GM18909 (cell line): ENCODE results near the gene ZNF594.
"Not testable (repeated sequence)": the region's sequence is repeated elsewhere in the genome, so short reads cannot be mapped to it uniquely, and the experiment has no call there.

ENCODE experiments used
- ATAC-seq: cut with Tn5 transposase; IDR thresholded peaks from one replicate; pipeline ENCODE4 v1.9.1; 2021; ENCODE audit warnings: mild to moderate bottlenecking; ENCODE audit not compliant: unreplicated experiment, poor library complexity

Gene ZNF594

GRCh38 chr17:5137511-5138197 lies 54.0 kb downstream of the ZNF594 start:
- ATAC-seq = not testable (repeated sequence)

- not testable (repeated sequence) for ATAC-seq
These were observed 54.9 kb downstream of the ZNF594 start for GRCh38 chr17:5136580-5137412.

- no peak for ATAC-seq
These were observed 55.7 kb downstream of the ZNF594 start for GRCh38 chr17:5135726-5136579.

- not testable (repeated sequence) for ATAC-seq
These were observed 56.4 kb downstream of the ZNF594 start for GRCh38 chr17:5135131-5135712.

GRCh38 chr17:5134571-5134970 lies 57.1 kb downstream of the ZNF594 start:
- ATAC-seq = not testable (repeated sequence)

GRCh38 chr17:5133961-5134360 lies 57.7 kb downstream of the ZNF594 start:
- ATAC-seq = not testable (repeated sequence)

GRCh38 chr17:5133311-5133710 lies 58.4 kb downstream of the ZNF594 start:
- no peak for ATAC-seq

- not testable (repeated sequence) for ATAC-seq
These were observed 59.0 kb downstream of the ZNF594 start for GRCh38 chr17:5132503-5133225.

- not testable (repeated sequence) for ATAC-seq
These were observed 59.7 kb downstream of the ZNF594 start for GRCh38 chr17:5131799-5132502.

- no peak for ATAC-seq
These were observed 60.4 kb downstream of the ZNF594 start for GRCh38 chr17:5131146-5131715.

GRCh38 chr17:5130687-5131086 lies 61.0 kb downstream of the ZNF594 start:
- ATAC-seq = not testable (repeated sequence)

- not testable (repeated sequence) for ATAC-seq
These were observed 61.4 kb downstream of the ZNF594 start for GRCh38 chr17:5130261-5130660.

- not testable (repeated sequence) for ATAC-seq
These were observed 61.9 kb downstream of the ZNF594 start for GRCh38 chr17:5129770-5130169.
